Umbilical cord (tissue), 2 donors: ENCODE data around the gene MPZL3. TPM values are rescaled to one million over a fixed set of nuclear protein-coding genes. Genes with fewer than 3 reads are reported as not detected.

Source experiments
- DNase-seq: peaks from one replicate; pipeline ENCODE4 v3.0.0-alpha.2; 2015; ENCODE audit warnings: low spot score
- total RNA-seq: library from RNA; depleted of rRNA; stranded (reverse); fragments of >200 nt; gene quantifications from one replicate; pipeline ENCODE4 v1.2.3, GENCODE V29; 2014; ENCODE audit warnings: low replicate concordance; ENCODE audit not compliant: insufficient read depth

Gene MPZL3
- total RNA-seq, 1 donor from 2014 or later: 5.3 TPM

GRCh38 chr11:118264569-118265465 lies 12.7 kb upstream of the MPZL3 start:
- no peak for DNase-seq

- DNase-seq: peak; percentile 84
Measured at GRCh38 chr11:118263695-118264568, 11.8 kb upstream of the MPZL3 start, which contains the start of gene MPZL2. Gene MPZL2, minus strand, starts transcription at chr11:118264297. Its CDS starts 144 bp downstream, at chr11:118264153.

GRCh38 chr11:118263112-118263511 lies 10.9 kb upstream of the MPZL3 start:
- no peak for DNase-seq

- no peak for DNase-seq
Measured at GRCh38 chr11:118260353-118260752, 8.2 kb upstream of the MPZL3 start.

- DNase-seq: no peak
Measured at GRCh38 chr11:118259138-118259537, 7.0 kb upstream of the MPZL3 start.

- DNase-seq: no peak
Measured at GRCh38 chr11:118258410-118258809, 6.2 kb upstream of the MPZL3 start.

DNA sequence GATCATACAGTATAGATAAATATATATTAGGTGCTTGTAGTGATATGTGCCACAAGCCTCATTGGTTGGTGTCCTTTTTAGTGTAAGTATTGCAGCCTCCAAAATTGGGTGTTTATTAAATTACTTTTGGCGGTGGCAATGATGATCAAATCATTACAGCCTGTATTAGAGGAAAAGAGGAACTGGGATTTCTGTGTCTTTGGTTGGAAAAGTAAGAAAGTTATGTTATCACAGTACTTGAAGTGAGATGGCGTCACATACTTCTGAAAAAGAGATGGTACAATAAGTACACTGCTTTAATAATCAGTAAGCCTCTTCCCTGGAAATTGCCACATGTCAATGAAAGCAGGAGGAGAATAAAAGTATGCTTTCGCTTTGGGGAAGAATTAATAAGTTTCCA lies 523 bp upstream of the MPZL3 start:
- DNase-seq: no peak

GRCh38 chr11:118247041-118247440 lies 5.1 kb downstream of the MPZL3 start:
- no peak for DNase-seq

GRCh38 chr11:118245936-118246562 lies 6.1 kb downstream of the MPZL3 start:
- DNase-seq: no peak

GRCh38 chr11:118243993-118244762 lies 8.0 kb downstream of the MPZL3 start:
- DNase-seq: no peak

GRCh38 chr11:118243161-118243560 lies 9.0 kb downstream of the MPZL3 start:
- no peak for DNase-seq

- no peak for DNase-seq
Measured at GRCh38 chr11:118241764-118242098, 10.4 kb downstream of the MPZL3 start.

GRCh38 chr11:118240999-118241763 lies 11.0 kb downstream of the MPZL3 start:
- peak; percentile 74 for DNase-seq

DNA sequence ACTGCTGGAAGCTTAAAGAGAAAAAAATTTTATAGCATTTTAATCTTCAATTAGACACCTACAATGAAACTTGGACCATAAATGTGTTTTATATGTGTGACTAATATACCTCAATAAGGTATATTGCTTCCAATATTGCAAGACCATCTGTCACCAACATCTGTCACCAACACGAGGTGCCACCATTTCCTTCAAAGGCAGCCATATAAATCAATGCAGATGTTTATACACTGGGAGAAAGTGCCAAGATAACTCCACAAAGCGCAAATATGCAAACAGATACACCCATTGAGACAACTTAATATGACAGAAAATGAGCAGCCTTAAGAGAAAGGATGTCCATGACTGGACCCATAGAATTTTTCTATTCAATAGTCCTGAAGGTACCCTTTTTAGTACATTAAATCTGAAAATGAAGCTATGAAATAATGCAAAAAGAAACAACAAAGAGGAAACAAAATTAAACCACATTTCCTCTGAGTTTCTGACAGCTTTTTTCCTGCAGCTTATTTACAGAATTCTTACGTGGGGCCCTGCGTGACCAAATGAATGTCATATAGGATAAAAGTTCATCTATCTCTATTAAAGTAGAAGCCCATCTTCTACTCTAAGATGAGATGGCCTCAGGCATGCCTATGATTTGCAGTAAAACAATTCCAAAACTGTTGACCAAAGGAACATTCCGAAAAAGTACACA lies 12.5 kb downstream of the MPZL3 start:
- no peak for DNase-seq

DNA sequence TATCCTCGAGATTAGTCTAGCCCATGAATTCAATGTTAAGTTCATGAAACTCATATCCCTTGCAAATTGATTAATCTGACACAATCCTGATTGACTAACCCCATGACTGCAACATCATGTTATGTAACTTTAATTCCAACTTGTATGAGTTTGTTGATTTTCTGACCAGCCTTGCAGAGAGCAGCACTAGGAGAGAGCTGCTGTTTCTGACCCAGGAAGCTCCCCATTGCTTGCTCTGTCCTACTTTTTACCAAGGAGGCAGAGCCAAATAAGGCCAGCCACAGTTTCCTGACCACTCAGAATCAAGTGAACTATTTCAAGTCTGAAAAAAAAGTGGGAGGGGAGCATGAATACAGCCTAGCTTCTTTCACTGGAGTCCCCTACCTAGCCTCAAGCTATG lies 13.2 kb downstream of the MPZL3 start:
- DNase-seq: no peak

DNA sequence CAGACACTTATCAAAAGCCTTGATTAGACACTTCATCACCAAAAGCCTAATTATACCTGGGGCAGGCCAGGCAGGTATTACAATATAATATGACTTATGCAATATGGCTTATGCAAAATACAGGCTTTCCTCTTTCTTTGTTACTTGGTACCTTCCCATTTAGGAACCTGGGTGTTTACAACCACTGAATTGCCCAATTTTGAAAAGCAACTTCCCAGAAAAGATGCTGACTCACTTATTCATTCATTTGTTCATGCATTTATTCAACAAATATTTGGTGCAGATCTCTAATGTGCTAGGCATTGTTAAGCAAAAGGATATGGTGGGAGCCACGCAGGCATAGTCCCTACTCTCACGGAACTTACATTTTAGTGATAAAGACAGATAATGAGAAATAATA lies 13.7 kb downstream of the MPZL3 start:
- no peak for DNase-seq

- DNase-seq: no peak
Measured at GRCh38 chr11:118236170-118236569, 16.0 kb downstream of the MPZL3 start.

- DNase-seq: no peak
Measured at GRCh38 chr11:118234833-118235232, 17.3 kb downstream of the MPZL3 start.

- DNase-seq: no peak
Measured at GRCh38 chr11:118233850-118234249, 18.3 kb downstream of the MPZL3 start.

DNA sequence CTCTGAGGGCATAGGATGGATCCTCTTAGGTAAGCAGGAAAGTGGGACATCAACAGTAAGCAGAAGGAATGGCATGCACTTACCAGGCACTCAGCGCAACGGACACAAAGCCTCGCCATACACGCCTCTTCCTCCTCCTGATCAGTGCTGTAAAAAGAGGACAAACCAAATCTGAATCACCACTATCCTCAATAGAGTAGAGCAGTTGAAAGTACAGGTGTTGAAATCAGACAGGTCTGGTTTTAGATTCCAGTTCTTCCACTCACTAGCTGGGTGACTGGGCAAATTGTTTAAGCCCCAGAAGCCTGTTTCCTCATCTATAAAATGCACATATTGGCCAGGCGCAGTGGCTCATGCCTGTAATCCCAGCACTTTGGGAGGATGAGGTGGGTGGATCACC lies 18.8 kb downstream of the MPZL3 start:
- DNase-seq: no peak
